Measurements from ENCODE around the gene ARL3.

GRCh38 chr10:102641880-102642735, 72.1 kb downstream of the ARL3 start:
- TF ChIP-seq OSR1 (CRISPR knock-in tag; IDR thresholded peaks at IDR 0.05): no peak
- no peak for TF ChIP-seq RARB (CRISPR knock-in tag; IDR thresholded peaks at IDR 0.05)
- TF ChIP-seq ESRRG (CRISPR knock-in tag; IDR thresholded peaks at IDR 0.05): no peak
- TF ChIP-seq, protein P1, sequence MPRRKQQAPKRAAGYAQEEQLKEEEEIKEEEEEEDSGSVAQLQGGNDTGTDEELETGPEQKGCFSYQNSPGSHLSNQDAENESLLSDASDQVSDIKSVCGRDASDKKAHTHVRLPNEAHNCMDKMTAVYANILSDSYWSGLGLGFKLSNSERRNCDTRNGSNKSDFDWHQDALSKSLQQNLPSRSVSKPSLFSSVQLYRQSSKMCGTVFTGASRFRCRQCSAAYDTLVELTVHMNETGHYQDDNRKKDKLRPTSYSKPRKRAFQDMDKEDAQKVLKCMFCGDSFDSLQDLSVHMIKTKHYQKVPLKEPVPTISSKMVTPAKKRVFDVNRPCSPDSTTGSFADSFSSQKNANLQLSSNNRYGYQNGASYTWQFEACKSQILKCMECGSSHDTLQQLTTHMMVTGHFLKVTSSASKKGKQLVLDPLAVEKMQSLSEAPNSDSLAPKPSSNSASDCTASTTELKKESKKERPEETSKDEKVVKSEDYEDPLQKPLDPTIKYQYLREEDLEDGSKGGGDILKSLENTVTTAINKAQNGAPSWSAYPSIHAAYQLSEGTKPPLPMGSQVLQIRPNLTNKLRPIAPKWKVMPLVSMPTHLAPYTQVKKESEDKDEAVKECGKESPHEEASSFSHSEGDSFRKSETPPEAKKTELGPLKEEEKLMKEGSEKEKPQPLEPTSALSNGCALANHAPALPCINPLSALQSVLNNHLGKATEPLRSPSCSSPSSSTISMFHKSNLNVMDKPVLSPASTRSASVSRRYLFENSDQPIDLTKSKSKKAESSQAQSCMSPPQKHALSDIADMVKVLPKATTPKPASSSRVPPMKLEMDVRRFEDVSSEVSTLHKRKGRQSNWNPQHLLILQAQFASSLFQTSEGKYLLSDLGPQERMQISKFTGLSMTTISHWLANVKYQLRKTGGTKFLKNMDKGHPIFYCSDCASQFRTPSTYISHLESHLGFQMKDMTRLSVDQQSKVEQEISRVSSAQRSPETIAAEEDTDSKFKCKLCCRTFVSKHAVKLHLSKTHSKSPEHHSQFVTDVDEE (CRISPR knock-in tag; IDR thresholded peaks at IDR 0.05): no peak
- no peak for TF ChIP-seq BACH2 (CRISPR knock-in tag; IDR thresholded peaks at IDR 0.05; ENCODE audit: borderline replicate concordance)

Data from SK-N-SH treated with all-trans-retinoic acid at 6 μM for 48 hours (cell line).